Gastrocnemius medialis (tissue), 4 donors: ENCODE results near the gene SYNJ1. TPM values are rescaled to one million over a fixed set of nuclear protein-coding genes. Genes with fewer than 3 reads are reported as not detected.
A peak's percentile ranks its signal among the peaks of the same experiment; 100 is the strongest.
"Not testable (repeated sequence)": the region's sequence is repeated elsewhere in the genome, so short reads cannot be mapped to it uniquely, and the experiment has no call there.

Source experiments
- ATAC-seq, 2 donors: fragments of 150-250 bp; one replicate each; pipeline ENCODE4 v1.9.1; 2016
- DNase-seq, 2 donors: peaks; one replicate each; pipeline ENCODE4 v3.0.0-alpha.2; 2019
- H3K27ac ChIP-seq, 4 donors: fragments of 200-600 bp; sonication (generic); 1 replicate in 1 of 4; 2 replicates in 3 of 4; pipeline ENCODE4 v1.5.1; 2016 to 2018; ENCODE audit warnings: mild to moderate bottlenecking in 2 of 4, moderate library complexity in 1 of 4
- H3K27me3 ChIP-seq, 3 donors: fragments of 200-600 bp; sonication (generic) in 2 of 3; 1 replicate in 1 of 3; 2 replicates in 2 of 3; pipeline versions ENCODE4 v1.5.1 to v1.6.0; 2016 to 2019; ENCODE audit warnings: mild to moderate bottlenecking in 1 of 3, moderate library complexity in 1 of 3
- H3K36me3 ChIP-seq, 2 donors: fragments of 200-600 bp; sonication (generic) in 1 of 2; one replicate each; pipeline ENCODE4 v1.5.1; 2017 to 2018
- H3K4me1 ChIP-seq, 2 donors: fragments of 200-600 bp; sonication (generic) in 1 of 2; one replicate each; pipeline ENCODE4 v1.5.1; 2016 to 2017; ENCODE audit warnings: mild to moderate bottlenecking in 2 of 2
- H3K4me3 ChIP-seq, 4 donors: fragments of 200-600 bp; sonication (generic) in 3 of 4; 1 replicate in 1 of 4; 2 replicates in 3 of 4; pipeline ENCODE4 v1.5.1; 2016 to 2019; ENCODE audit warnings: mild to moderate bottlenecking in 2 of 4
- H3K9me3 ChIP-seq, 3 donors: fragments of 200-600 bp; sonication (generic) in 2 of 3; 1 replicate in 1 of 3; 2 replicates in 2 of 3; pipeline ENCODE4 v1.5.1; 2016 to 2019
- POLR2A ChIP-seq, 2 donors: fragments of 450-650 bp; IDR thresholded peaks; one replicate each; pipeline ENCODE4 v1.6.1; 2017; ENCODE audit warnings: antibody characterized with exemption in 2 of 2, mild to moderate bottlenecking in 2 of 2, moderate library complexity in 2 of 2
- in situ Hi-C, 4 donors: fragments of 200-750 bp; cut with MboI; loops; one replicate each; pipeline versions ENCODE4 v1.15.0 to v1.8.0; 2017; ENCODE audit warnings: low sequenced_read_pairs in 4 of 4
- intact Hi-C: fragments of 100-400 bp; cut with DNase I; formaldehyde crosslinking; loops from one replicate; pipeline ENCODE4 v1.15.1; 2023; ENCODE audit warnings: low total_unique reads
- total RNA-seq, 4 donors: library from RNA; depleted of rRNA; stranded (reverse); fragments of >200 nt; gene quantifications; one replicate each; pipeline versions ENCODE4 v1.1.0 to v1.2.3, GENCODE V29; 2016
- TF ChIP-seq, protein P1 (sequence below), 5 experiments: fragments of 450-650 bp in 3 of 5; fragments of 200-600 bp in 2 of 5; sonication (generic) in 2 of 5; IDR thresholded peaks in 4 of 5; conservative IDR thresholded peaks in 1 of 5; 1 replicate in 4 of 5; 2 replicates in 1 of 5; pipeline ENCODE4 v1.5.1; 2016 to 2019; ENCODE audit warnings: antibody characterized with exemption in 5 of 5, mild to moderate bottlenecking in 3 of 5, moderate library complexity in 3 of 5

SYNJ1 gene
- total RNA-seq, 4 donors from 2014 or later, result 10.0 to 34.8 (median 10.8) TPM

GRCh38 chr21:32666258-32666657 is 61.6 kb downstream of the SYNJ1 start:
- intact Hi-C loops (no loop called here), in situ Hi-C loops (no loop called here)
- ATAC-seq (no peak), DNase-seq (no peak)
- Histone ChIP-seq H3K4me1 (no peaks in the 10 kb centered on the region), H3K27ac (no peak overlapping the region), H3K9me3 (no peaks in the 10 kb centered on the region), H3K36me3 (peaks cover 0 to 52% of the 10 kb centered on the region in 2 donors), H3K27me3 (no peaks in the 10 kb centered on the region), H3K4me3 (no peak overlapping the region)
- TF ChIP-seq, protein P1, sequence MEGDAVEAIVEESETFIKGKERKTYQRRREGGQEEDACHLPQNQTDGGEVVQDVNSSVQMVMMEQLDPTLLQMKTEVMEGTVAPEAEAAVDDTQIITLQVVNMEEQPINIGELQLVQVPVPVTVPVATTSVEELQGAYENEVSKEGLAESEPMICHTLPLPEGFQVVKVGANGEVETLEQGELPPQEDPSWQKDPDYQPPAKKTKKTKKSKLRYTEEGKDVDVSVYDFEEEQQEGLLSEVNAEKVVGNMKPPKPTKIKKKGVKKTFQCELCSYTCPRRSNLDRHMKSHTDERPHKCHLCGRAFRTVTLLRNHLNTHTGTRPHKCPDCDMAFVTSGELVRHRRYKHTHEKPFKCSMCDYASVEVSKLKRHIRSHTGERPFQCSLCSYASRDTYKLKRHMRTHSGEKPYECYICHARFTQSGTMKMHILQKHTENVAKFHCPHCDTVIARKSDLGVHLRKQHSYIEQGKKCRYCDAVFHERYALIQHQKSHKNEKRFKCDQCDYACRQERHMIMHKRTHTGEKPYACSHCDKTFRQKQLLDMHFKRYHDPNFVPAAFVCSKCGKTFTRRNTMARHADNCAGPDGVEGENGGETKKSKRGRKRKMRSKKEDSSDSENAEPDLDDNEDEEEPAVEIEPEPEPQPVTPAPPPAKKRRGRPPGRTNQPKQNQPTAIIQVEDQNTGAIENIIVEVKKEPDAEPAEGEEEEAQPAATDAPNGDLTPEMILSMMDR (IDR thresholded peaks at IDR 0.05 in 4 of 5, conservative IDR thresholded peaks at IDR 0.05 in 1 of 5), result no peak
- TF ChIP-seq POLR2A (IDR thresholded peaks at IDR 0.05), result no peak

- peaks cover 0 to 52% of the 10 kb centered on the region in 2 donors for H3K36me3 ChIP-seq
Observed at GRCh38 chr21:32664095-32664494, 63.7 kb downstream of the SYNJ1 start.

GRCh38 chr21:32661981-32662380 is 65.8 kb downstream of the SYNJ1 start:
- DNase-seq, H3K27me3 ChIP-seq, intact Hi-C loops, H3K27ac ChIP-seq, in situ Hi-C loops, H3K9me3 ChIP-seq, H3K4me3 ChIP-seq, ATAC-seq, H3K4me1 ChIP-seq: not testable (repeated sequence)
- H3K36me3 ChIP-seq, result peaks cover 0 to 59% of the 10 kb centered on the region in 2 donors

More at GRCh38 chr21:32664095-32664494, 63.7 kb downstream of the SYNJ1 start:
- in situ Hi-C loops, H3K9me3 ChIP-seq, DNase-seq, H3K4me1 ChIP-seq, H3K27ac ChIP-seq, intact Hi-C loops, H3K27me3 ChIP-seq, ATAC-seq, H3K4me3 ChIP-seq: not testable (repeated sequence)

GRCh38 chr21:32661026-32661782 is 66.6 kb downstream of the SYNJ1 start:
- DNase-seq, H3K27ac ChIP-seq, H3K27me3 ChIP-seq, ATAC-seq, H3K4me3 ChIP-seq, H3K9me3 ChIP-seq, H3K4me1 ChIP-seq, in situ Hi-C loops, intact Hi-C loops: not testable (repeated sequence)
- peaks cover 0 to 60% of the 10 kb centered on the region in 2 donors for H3K36me3 ChIP-seq

GRCh38 chr21:32658524-32658923 is 69.3 kb downstream of the SYNJ1 start:
- no peaks in the 10 kb centered on the region for H3K4me1 ChIP-seq
- no peak for TF ChIP-seq POLR2A (IDR thresholded peaks at IDR 0.05)
- TF ChIP-seq, protein P1 (IDR thresholded peaks at IDR 0.05 in 4 of 5, conservative IDR thresholded peaks at IDR 0.05 in 1 of 5), result no peak
- in situ Hi-C loops (no loop called here), intact Hi-C loops (no loop called here)
- H3K9me3 ChIP-seq, result no peaks in the 10 kb centered on the region
- no peak overlapping the region for H3K27ac ChIP-seq
- no peak for ATAC-seq
- no peak overlapping the region for H3K4me3 ChIP-seq
- peaks cover 0 to 46% of the 10 kb centered on the region in 2 donors for H3K36me3 ChIP-seq
- no peak for DNase-seq
- no peaks in the 10 kb centered on the region for H3K27me3 ChIP-seq

GRCh38 chr21:32653326-32653901 is 74.4 kb downstream of the SYNJ1 start:
- Histone ChIP-seq H3K36me3 (peaks cover 0 to 40% of the 10 kb centered on the region in 2 donors), H3K4me1 (no peaks in the 10 kb centered on the region), H3K27me3 (no peaks in the 10 kb centered on the region), H3K9me3 (no peaks in the 10 kb centered on the region), H3K27ac (no peak overlapping the region), H3K4me3 (no peak overlapping the region)
- TF ChIP-seq, protein P1 (IDR thresholded peaks at IDR 0.05 in 4 of 5, conservative IDR thresholded peaks at IDR 0.05 in 1 of 5), result peak in 2 of 5 experiments; percentile 25 to 35
- TF ChIP-seq POLR2A (IDR thresholded peaks at IDR 0.05), result no peak
- in situ Hi-C loops (no loop called here), intact Hi-C loops (no loop called here)
- no peak for ATAC-seq
- DNase-seq, result no peak
